ENCODE results near the gene EXOSC5.

DNA sequence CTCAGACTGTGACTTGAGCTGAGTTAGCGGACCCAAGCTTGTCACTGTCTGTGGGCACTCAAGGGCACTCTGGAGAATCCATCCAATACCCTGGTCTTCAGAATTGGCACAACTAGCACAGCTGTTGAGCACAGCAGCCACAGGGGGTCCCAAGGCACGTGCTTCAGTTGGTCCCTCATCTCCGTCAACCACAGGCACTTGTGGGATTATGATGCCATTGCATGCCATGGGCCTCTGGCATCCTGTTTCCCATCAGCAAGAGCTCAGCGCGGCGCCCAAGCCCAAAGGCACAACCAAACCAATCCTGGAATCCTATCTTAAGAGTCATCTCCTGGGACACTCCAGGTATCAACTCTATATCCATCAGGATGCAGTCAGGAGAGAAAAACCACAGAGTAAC is 33.8 kb upstream of the EXOSC5 start:
- TF ChIP-seq, protein P1, sequence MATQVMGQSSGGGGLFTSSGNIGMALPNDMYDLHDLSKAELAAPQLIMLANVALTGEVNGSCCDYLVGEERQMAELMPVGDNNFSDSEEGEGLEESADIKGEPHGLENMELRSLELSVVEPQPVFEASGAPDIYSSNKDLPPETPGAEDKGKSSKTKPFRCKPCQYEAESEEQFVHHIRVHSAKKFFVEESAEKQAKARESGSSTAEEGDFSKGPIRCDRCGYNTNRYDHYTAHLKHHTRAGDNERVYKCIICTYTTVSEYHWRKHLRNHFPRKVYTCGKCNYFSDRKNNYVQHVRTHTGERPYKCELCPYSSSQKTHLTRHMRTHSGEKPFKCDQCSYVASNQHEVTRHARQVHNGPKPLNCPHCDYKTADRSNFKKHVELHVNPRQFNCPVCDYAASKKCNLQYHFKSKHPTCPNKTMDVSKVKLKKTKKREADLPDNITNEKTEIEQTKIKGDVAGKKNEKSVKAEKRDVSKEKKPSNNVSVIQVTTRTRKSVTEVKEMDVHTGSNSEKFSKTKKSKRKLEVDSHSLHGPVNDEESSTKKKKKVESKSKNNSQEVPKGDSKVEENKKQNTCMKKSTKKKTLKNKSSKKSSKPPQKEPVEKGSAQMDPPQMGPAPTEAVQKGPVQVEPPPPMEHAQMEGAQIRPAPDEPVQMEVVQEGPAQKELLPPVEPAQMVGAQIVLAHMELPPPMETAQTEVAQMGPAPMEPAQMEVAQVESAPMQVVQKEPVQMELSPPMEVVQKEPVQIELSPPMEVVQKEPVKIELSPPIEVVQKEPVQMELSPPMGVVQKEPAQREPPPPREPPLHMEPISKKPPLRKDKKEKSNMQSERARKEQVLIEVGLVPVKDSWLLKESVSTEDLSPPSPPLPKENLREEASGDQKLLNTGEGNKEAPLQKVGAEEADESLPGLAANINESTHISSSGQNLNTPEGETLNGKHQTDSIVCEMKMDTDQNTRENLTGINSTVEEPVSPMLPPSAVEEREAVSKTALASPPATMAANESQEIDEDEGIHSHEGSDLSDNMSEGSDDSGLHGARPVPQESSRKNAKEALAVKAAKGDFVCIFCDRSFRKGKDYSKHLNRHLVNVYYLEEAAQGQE (IDR thresholded peaks at IDR 0.05; ENCODE audit: insufficient read depth in 1 of 2, low read depth in 2 of 2, low read length in 1 of 2) = no peak
- TF ChIP-seq TCF7L2 (IDR thresholded peaks at IDR 0.05; ENCODE audit: low read depth, low read length) = no peak
- TF ChIP-seq, protein P2, sequence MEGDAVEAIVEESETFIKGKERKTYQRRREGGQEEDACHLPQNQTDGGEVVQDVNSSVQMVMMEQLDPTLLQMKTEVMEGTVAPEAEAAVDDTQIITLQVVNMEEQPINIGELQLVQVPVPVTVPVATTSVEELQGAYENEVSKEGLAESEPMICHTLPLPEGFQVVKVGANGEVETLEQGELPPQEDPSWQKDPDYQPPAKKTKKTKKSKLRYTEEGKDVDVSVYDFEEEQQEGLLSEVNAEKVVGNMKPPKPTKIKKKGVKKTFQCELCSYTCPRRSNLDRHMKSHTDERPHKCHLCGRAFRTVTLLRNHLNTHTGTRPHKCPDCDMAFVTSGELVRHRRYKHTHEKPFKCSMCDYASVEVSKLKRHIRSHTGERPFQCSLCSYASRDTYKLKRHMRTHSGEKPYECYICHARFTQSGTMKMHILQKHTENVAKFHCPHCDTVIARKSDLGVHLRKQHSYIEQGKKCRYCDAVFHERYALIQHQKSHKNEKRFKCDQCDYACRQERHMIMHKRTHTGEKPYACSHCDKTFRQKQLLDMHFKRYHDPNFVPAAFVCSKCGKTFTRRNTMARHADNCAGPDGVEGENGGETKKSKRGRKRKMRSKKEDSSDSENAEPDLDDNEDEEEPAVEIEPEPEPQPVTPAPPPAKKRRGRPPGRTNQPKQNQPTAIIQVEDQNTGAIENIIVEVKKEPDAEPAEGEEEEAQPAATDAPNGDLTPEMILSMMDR (IDR thresholded peaks at IDR 0.05) = no peak

All from Panc1 (cell line).